MV-4-11 (cell line): ENCODE measurements around the gene CEACAM6.
A peak's percentile ranks its signal among the peaks of the same experiment; 100 is the strongest.

Source experiments
- DNase-seq: peaks from one replicate; lab custom pipeline; 2025; lab: John Stamatoyannopoulos, UW

Gene CEACAM6

DNA sequence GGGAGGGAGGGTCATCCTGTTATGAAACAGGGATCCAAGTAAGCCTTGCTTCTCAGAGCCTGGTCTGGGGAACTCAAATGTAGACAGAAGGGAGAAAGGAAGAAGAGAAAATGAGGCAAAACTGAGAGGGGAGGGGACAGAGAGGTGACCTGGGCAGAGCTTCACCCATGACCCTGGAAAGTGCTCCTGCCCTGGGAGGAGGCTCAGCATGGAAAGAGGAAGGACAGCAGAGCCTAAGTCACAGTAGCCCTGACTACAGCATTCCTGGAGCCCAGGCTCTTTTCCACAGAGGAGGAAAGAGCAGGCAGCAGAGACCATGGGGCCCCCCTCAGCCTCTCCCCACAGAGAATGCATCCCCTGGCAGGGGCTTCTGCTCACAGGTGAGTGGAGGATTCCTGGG, 41.0 kb downstream of the CEACAM6 start, which contains the start of gene CEACAM3:
TSS of gene CEACAM3 (plus strand) at position 226 of the 400 bp plus-strand sequence. CDS start at position 317, 91 bp downstream.
- no peak for DNase-seq

DNA sequence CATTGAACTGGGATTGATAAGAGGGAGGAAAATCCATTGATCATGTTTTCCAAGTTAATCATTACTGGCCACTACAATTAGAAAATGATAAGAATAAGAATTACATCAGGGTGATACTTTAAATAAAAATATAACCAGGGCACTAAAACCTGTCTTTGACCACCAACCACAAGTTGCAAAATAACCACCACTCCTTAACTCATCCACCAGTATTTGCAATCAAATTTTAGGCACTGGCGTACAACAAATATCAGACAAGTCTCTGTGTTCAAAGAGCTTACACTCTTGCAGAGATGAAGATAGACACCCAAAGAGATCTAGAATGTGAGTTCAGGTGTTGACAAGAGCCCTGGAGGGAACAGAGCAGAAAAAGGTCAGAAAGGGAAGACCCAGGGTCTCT, 41.6 kb downstream of the CEACAM6 start:
- peak; percentile 64 for DNase-seq

DNA sequence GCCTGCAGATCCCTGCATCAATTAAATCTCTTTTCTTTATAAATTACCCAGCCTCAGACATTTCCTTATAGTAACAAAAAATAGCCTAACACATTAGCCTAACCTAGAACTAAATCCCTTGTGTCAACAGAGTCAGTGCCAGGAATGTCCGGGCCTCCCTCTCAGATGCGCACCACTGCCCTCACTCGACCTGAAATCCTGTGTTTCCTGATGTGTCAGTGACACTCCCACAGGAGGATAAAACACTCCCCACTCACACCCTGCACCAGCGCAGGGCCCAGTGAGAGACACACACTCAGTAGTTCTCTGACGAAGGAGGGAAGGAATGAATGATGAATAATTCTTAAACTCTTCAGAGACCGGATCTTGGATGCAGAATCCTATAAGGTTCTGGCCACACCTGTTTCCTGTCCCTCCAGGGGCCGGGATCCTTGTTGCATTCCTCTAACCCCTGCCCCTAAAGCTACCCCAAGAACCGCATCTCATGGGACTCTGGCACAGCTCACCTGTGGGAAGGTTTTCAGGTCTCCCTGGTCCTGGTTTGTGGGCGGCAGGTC, 44.2 kb downstream of the CEACAM6 start:
- no peak for DNase-seq

DNA sequence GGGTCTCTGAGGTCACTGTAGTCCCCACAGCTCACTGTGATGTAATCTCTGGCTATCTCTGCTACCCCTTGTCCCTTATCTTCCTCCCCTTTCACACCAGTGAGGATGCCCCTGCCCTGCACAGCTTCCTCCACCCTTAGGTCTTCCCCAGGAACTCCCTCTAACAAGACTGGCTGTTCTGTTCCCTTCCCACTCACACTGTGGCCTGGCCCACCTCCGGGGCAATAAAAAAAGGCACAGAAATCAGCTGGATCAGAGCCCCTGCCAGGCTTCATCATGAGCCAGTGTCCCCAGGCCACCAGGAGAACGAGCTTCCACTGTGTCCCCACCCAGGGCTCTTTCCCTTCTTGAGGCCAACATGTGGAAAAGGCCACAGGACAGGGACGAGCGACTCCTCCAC, 45.7 kb downstream of the CEACAM6 start:
- DNase-seq = no peak

DNA sequence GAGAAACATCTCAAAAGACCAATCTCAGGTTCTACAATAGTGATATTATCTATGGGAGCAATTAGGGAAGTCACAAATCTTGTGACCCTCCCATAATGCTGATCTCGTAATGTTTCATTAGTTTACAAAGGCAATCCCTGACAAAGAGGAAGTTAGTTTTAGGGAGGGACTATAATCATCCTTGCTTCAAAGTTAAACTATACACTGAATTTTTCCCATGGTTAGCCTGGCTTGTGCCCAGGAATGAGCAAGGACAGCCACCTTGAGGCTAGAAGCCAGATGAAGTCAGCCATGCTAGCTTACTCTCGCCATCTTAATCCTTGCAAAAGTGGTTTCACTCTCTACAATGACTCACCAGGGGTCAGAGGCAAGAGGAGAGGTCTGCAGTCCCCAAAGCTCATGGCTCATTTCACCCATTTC, 46.5 kb downstream of the CEACAM6 start:
- peak; percentile 92 for DNase-seq

DNA sequence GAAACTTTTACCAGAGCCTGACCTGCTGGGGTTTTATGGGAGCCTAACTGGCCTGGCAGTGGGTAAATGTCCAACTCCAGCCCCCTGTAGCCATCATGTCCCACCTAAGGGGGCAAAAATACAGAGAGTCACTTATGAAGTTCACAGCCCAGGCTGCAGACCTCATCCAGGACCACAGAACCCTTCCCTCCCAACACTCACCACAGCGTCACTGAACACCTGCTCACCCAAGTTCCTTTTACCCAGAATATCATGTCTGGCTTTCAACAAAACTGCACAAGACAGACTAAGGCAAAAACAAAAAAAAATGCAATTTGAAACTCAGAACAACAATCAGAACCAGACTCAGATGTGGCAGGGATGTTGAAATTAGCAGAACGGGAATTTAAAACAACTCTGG, 47.4 kb downstream of the CEACAM6 start:
- no peak for DNase-seq

DNA sequence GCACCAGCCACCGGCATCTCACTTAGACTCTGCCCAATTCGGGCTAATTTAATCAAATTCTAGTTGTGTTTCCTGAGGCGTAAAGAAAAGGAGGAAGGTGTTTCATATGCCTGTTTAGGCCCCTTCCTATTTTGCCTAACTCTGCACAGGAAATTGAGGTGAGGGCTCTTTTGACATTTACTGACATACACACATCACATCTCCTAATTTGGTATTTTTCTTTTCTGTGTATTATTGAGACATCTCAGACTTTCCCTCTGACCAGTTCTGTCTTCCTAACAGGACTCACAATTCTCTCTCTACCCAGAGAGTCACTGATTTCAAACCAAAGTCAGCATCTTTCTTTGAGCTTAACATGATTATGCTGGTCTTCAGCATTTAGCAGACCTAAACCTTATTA, 49.0 kb downstream of the CEACAM6 start:
- no peak for DNase-seq

DNA sequence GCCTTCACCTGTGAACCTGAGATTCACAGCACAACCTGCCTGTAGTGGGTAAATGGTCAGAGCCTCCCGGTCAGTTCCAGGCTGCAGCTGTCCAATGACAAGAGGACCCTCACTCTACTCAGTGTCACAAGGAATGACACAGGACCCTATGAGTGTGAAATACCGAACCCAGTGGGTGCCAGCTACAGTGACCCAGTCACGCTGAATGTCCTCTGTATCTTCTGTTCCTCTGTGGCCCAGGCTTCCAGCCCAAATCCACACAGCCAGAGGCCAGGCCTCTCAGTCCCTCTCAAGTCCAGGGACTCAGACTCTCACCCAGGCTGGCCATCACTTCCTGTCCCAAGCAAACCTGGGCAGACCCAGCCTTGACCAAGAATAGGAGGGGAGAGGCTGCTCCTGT, 51.8 kb downstream of the CEACAM6 start:
- no peak for DNase-seq

DNA sequence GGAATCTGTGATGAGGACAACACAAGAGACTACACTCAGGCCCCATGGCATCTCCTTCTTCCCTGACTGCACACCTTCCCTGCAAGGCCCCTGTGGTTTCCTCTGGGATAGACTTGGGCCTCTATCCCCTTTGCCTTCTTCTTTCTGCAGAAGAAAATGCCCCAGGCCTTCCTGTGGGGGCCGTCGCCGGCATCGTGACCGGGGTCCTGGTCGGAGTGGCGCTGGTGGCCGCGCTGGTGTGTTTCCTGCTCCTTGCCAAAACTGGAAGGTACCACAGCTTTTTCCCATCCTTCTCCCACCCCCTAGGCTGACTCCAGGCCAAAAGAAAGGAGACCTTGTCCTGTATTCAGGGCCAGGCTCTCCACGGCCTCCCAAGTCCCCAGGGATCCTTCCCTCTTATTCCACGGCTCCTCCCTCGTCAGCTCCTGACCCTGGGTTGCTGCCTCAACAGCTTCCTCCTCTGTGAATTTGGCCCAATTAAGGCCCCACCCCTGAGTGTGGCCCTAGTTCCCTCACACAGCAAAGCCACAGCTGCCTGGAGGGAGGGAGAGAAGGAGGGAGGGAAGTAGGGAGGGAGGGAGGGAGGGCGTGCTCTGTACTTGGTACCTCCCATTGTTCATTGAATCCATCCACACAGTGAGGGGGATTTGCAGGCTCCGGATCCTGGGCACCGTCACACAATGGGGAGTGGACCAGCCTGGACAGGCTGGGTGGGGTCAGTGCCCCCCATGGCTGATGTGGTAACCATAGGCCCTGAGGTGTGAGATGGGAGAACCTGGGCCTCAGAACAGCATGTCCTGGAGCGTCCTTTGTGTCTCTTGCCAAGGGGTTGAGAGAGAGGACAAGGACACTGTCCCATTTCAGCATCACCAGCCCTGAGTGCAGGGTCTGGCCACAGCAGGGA, 53.6 kb downstream of the CEACAM6 start:
- DNase-seq = peak; percentile 93

DNA sequence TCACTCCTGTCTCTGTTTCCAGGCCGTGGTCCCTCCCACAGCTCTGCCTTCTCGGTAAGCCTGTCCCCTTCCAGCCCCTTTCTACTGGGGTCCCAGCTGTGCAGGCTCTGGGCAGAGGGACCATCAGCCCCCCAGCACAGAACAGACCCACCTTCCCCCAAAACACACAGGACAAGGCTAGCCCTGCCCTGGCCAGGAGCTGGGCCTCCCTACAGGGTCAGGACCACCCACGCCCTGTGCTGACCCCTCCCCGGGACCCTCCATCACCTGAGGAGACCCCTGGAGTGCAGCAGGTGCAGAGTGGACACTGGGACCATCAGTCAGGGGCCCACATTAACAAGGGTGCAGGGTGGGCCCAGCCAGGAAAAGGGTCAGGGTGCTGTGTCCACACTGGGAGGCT, 55.0 kb downstream of the CEACAM6 start:
- DNase-seq = no peak

DNA sequence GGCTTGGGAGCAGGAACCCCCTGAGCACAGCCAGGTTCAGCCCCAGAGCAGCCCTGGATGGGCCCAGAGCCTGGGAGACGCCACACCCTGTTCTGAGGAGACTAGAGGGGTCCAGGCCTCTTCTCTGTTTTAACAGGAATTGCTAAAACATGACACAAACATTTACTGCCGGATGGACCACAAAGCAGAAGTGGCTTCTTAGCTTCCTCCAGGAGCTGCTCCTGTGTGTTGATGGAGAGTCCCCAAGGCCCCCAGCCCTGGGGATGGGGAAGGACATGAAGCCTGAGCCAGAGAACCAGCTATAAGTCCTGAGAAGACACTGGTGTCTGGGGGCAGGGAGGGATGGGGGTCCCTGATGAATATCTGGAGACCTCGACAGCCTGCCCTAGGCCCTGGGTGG, 55.7 kb downstream of the CEACAM6 start:
- DNase-seq = peak; percentile 99

DNA sequence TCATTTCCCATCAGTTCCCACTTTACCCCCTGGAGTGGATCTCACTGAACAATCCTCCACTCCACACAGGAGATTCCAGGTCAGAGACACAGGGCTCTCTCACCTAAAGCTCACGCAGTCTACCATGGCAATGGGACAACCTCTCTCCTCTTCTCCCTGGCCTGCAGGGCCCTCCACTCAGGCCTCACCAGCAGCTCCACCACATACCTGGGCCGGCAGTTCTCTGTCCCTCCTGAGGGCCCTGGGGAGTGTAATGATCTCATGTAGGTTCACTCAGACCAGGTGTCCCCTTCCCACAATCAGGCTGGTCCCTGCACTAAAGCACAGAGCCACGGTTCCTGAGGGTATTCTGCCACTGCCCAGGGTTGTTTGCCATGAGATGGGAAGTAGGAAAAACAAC, 56.7 kb downstream of the CEACAM6 start:
- no peak for DNase-seq

DNA sequence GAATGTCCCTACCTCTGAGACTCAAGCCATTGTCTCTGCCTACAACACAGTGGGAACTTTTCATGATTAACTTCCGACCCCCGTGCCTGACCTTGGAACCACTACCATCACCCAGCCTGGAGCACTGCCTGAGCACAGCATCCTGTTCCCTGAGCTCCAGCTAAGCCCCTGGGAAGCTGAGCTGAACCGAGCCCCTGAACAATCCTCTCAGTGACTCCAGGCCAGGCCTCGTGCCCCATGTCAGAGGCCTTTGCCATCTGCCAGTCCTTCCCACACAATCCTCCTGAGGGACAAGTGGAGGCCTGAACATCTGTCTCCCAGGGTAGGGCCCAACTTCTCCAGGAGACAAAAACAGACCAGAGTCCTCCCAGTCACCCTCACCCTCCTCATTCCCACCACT, 58.6 kb downstream of the CEACAM6 start:
- no peak for DNase-seq

DNA sequence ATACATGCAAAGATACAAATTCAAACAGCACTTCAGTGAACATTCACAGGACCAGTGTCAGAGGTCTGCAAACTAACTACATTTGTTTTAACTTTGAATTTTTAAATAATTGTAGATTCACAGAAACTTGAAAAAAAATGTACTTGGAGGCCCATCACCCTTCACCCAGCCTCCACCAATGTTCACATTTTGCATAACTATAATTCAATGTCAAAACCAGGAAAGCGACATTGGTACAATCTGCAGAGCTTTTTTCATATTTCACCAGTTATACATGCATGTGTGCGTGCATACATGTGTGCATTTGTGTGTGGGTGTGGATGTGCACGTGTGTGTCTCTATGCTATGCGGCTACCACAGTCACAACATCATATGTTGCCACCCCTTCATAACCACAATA, 60.0 kb downstream of the CEACAM6 start:
- DNase-seq = no peak

DNA sequence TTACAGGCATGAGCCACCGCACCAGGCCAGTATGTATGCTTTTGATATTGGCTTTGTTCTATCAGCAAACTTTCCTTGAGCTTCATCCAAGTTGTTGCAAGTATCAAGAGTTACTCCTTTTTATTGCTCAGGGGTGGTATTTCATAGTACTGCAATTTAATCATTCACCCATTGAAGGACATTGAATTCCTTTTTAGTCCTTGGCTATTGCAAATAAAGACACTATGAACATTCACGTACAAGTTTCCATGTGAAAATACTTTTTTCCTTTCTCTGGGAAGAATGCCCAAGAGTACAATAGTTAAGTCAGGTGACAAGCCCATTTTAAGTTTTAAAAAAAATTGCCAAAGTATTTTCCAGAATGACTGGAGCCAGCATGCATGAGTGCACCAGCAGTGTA, 61.4 kb downstream of the CEACAM6 start:
- no peak for DNase-seq

DNA sequence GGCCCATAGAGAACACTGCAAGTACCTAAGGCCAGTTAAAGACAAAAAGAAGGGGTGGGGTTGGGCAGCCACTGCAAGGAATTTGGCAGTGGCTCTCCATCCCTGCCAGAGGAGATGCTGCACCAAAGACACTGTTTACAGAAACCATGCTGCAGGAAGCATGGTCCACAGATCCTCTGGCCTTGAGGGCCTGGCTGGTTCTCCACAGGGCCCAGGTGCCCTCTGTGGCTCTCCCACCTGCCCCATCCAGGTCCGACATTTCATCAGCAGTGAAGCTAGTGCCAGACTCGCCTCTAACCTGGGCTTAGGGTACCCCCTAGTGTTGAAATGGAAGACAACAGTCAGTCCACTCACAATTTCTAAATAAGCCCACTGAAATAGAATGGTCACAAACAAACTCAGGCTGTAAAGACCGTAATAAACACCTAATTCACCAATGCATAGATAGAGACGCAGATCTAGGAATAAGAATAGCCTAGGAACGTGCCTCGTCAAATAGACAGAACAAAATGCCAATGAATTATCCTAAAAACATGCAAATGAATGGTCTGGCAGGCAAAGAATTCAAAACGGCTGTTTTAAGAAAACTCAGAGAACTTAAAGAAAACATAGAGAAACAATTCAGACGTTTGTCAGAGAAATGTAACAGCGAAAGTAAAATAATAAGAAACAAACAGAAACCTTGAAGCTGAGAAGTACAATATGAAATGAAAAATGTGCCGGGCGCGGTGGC, 65.8 kb downstream of the CEACAM6 start:
- DNase-seq = peak; percentile 65
